Measurements from ENCODE around the gene GMPPB. TPM values are rescaled to one million over a fixed set of nuclear protein-coding genes. Genes with fewer than 3 reads are reported as not detected.
A peak's percentile ranks its signal among the peaks of the same experiment; 100 is the strongest.

GMPPB gene
- total and polyA plus RNA-seq, 2 of the 8 experiments (the other 6 are each of a cell fraction or from before 2014, with no cell fraction given), result 20.9 to 23.9 TPM

DNA sequence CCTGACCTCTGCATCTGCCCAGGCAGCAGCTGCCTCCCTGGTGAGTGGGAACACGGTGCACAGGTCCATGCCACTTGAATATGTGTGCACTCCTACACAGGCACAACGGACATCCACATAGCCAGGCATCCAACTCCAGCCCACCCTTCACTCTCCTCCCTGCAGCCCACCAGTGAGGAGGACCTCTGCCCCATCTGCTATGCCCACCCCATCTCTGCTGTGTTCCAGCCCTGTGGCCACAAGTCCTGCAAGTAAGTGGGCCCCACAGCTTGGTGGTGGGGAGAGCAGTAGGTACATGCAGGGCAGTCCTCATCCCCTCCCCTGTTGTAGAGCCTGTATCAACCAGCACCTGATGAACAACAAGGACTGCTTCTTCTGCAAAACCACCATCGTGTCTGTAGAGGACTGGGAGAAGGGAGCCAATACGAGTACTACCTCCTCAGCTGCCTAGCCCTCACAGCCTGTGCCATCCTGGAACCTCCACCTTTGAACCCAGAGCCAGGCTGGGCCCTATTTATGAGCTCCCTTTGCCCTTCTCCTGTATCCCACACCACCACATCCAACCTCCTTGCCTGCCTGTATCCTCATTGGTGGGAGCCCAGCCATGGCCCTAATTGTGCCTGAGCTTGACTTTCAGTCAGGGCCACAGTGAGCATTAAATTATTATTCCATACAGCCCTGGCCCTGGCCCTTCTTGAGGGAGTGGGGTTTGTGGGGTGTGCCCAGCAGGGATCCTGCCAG lies 2.7 kb downstream of the GMPPB start:
- H4K91ac ChIP-seq (replicated peaks; ENCODE audit: insufficient read length, low read length), result no peak overlapping the region
- 0 out of 2 replicates have a peak overlapping the region, but pooled peaks have one; percentile 18 for H2BK15ac ChIP-seq (ENCODE audit: low read length)
- H2BK5ac ChIP-seq (ENCODE audit: low read depth, low read length), result no peak overlapping the region
- no peak overlapping the region for H2AK5ac ChIP-seq (ENCODE audit: low read depth, low read length)
- peaks cover 5% of the 10 kb centered on the region; the same call in 1 of the 2 replicates for H3K79me1 ChIP-seq (ENCODE audit: low read depth, low read length)
- peaks cover 6 to 13% (median 8%) of the 10 kb centered on the region in 4 experiments; a peak in 4 of 8 replicates for H3K36me3 ChIP-seq (ENCODE audit: control insufficient read depth in 2 of 4, insufficient read depth in 4 of 4, low read length in 3 of 4)
- no peak overlapping the region for H4K8ac ChIP-seq (ENCODE audit: extremely low read depth, insufficient read depth, low read length)
- no peak overlapping the region for H2BK20ac ChIP-seq (ENCODE audit: low read length)
- CTCF ChIA-PET (ENCODE audit: partially characterized antibody), result interaction anchor here (1.2 to 7.8 kb wide), 5 partner anchors 10 to 143 kb away, joined by 3 to 127 read pairs (median 5); partner anchors contain the start of gene INKA1
- no peak overlapping the region for H3K23ac ChIP-seq (ENCODE audit: insufficient read length)
- H2BK12ac ChIP-seq (ENCODE audit: low read depth, low read length), result no peak overlapping the region
- TF ChIP-seq POLR2AphosphoS5 (IDR thresholded peaks at IDR 0.05; ENCODE audit: low read depth, low read length) (peak; percentile 66), GABPA (IDR thresholded peaks at IDR 0.05; ENCODE audit: borderline replicate concordance, insufficient read depth, low read length) (no peak), KDM4A (IDR thresholded peaks at IDR 0.05; ENCODE audit: low read depth, low read length, severe bottlenecking) (no peak)
- H3K27me3 ChIP-seq (replicated peaks in 1 of 4; ENCODE audit: control insufficient read depth in 3 of 4, extremely low read depth in 1 of 4, insufficient read depth in 3 of 4, low read length in 3 of 4), result no peaks in the 10 kb centered on the region
- peaks cover 0 to 8% of the 10 kb centered on the region in 2 experiments; a peak in 1 of 4 replicates for H3K79me2 ChIP-seq (ENCODE audit: control insufficient read depth in 1 of 2, insufficient read depth in 2 of 2, low read length in 2 of 2)
- H3K4me1 ChIP-seq (replicated peaks in 1 of 4; ENCODE audit: control insufficient read depth in 3 of 4, insufficient read depth in 4 of 4, low read length in 3 of 4), result peaks cover 0 to 27% (median 15%) of the 10 kb centered on the region in 4 experiments; a peak in 6 of 7 replicates
- H3K27ac ChIP-seq (ENCODE audit: low read depth, low read length), result no peak overlapping the region
- H3K9ac ChIP-seq (replicated peaks in 1 of 4; ENCODE audit: extremely low read depth in 1 of 4, low read depth in 3 of 4, low read length in 3 of 4), result no peak overlapping the region
- H3K56ac ChIP-seq (replicated peaks; ENCODE audit: insufficient read length, low read depth, low read length), result no peak overlapping the region
- H4K5ac ChIP-seq (ENCODE audit: insufficient read length, low read depth, low read length), result no peak overlapping the region
- no peak overlapping the region for H3K4ac ChIP-seq (replicated peaks; ENCODE audit: insufficient read length, low read depth, low read length)
- peaks cover 16% of the 10 kb centered on the region; the same call in 1 of the 2 replicates for H3K23me2 ChIP-seq (ENCODE audit: low read depth, low read length)
- no peak overlapping the region for H3K14ac ChIP-seq (ENCODE audit: insufficient read length)
- no peak overlapping the region for H3K18ac ChIP-seq (ENCODE audit: extremely low read depth, low read length)
- POLR2A ChIA-PET (ENCODE audit: partially characterized antibody), result interaction anchor here (0.5 to 7.3 kb wide), 7 partner anchors 9 to 219 kb away, joined by 3 to 57 read pairs (median 3); partner anchors contain the start of gene RBM6
- no peaks in the 10 kb centered on the region for H3K9me3 ChIP-seq (ENCODE audit: insufficient read depth in 2 of 2, low read depth in 1 of 2, low read length in 1 of 2)
- peaks cover 7 to 24% of the 10 kb centered on the region in 2 experiments for H4K20me1 ChIP-seq (replicated peaks in 1 of 2; ENCODE audit: control insufficient read depth in 1 of 2, insufficient read depth in 2 of 2, low read length in 2 of 2)
- H3K4me2 ChIP-seq (ENCODE audit: insufficient read depth in 1 of 2, low read depth in 2 of 2, low read length in 2 of 2), result no peak overlapping the region
- WGBS, 2 experiments (ENCODE audit: extremely low coverage in 1 of 2, insufficient coverage in 1 of 2, insufficient read length in 1 of 2, insufficient replicate concordance in 2 of 2, low coverage in 1 of 2, low lambda C conversion rate in 2 of 2, missing lambda C conversion rate in 1 of 2), result 95% methylated on average over 4 of the region's 4 CpGs; no CpG with 5 or more reads in 1 of the 2 experiments
- H3K4me3 ChIP-seq (ENCODE audit: extremely low read depth in 1 of 4, insufficient read depth in 2 of 4, low read depth in 3 of 4, low read length in 4 of 4), result no peak overlapping the region
- no peak for DNase-seq (ENCODE audit: low read depth in 1 of 2, low spot score in 2 of 2)
- H2AFZ ChIP-seq (ENCODE audit: low read length), result no peak overlapping the region
- no peak for FAIRE-seq
- no peak overlapping the region for H2BK120ac ChIP-seq (replicated peaks; ENCODE audit: low read depth, low read length)

Data from H1 (cell line).